GM12864 (cell line): ENCODE results near the gene ELL2.

Source experiments
- DNase-seq: peaks from one replicate; pipeline ENCODE4 v3.0.0-alpha.2; 2011; ENCODE audit warnings: low read depth
- H3K4me3 ChIP-seq: 2 replicates; pipeline ENCODE4 v1.5.1; 2011; ENCODE audit warnings: mild to moderate bottlenecking, low read depth, low read length, control low read depth
- CTCF ChIP-seq: IDR thresholded peaks from 2 replicates; pipeline ENCODE4 v1.5.1; 2011; ENCODE audit warnings: low read depth, mild to moderate bottlenecking, moderate library complexity, low read length, control low read depth, inconsistent platforms; ENCODE audit errors: missing control alignments

ELL2 gene

GRCh38 chr5:95861221-95861863, 100.3 kb downstream of the ELL2 start:
- TF ChIP-seq CTCF: no peak
- H3K4me3 ChIP-seq: no peak overlapping the region
- no peak for DNase-seq

GRCh38 chr5:95859661-95860060, 102.0 kb downstream of the ELL2 start:
- H3K4me3 ChIP-seq: no peak overlapping the region
- no peak for TF ChIP-seq CTCF
- DNase-seq: no peak

GRCh38 chr5:95858661-95859595, 102.7 kb downstream of the ELL2 start:
- TF ChIP-seq CTCF: peak; percentile 93
- H3K4me3 ChIP-seq: no peak overlapping the region; the same call in 1 of the 2 replicates
- DNase-seq: no peak

GRCh38 chr5:95858023-95858461, 103.6 kb downstream of the ELL2 start:
- TF ChIP-seq CTCF: no peak
- DNase-seq: no peak
- no peak overlapping the region for H3K4me3 ChIP-seq

GRCh38 chr5:95857185-95857945, 104.3 kb downstream of the ELL2 start:
- no peak for DNase-seq
- H3K4me3 ChIP-seq: no peak overlapping the region
- no peak for TF ChIP-seq CTCF

GRCh38 chr5:95856501-95856981, 105.1 kb downstream of the ELL2 start:
- H3K4me3 ChIP-seq: no peak overlapping the region
- no peak for DNase-seq

More at GRCh38 chr5:95856501-95856981, 105.1 kb downstream of the ELL2 start:
- TF ChIP-seq CTCF: no peak
